SKM-1 treated with dmso at 0.1 percent for 144 hours (cell line): ENCODE results near the gene CALHM6.

ENCODE experiments used
- DNase-seq: peaks from one replicate; lab custom pipeline; 2025; ENCODE audit not compliant: unreplicated experiment; lab: John Stamatoyannopoulos, UW

The CALHM6 gene

GRCh38 chr6:116444575-116444974, 16.6 kb upstream of the CALHM6 start:
- DNase-seq = no peak

GRCh38 chr6:116445102-116445501, 16.1 kb upstream of the CALHM6 start:
- DNase-seq = no peak

GRCh38 chr6:116446399-116446798, 14.8 kb upstream of the CALHM6 start:
- DNase-seq = peak; percentile 58

- DNase-seq = no peak
These were observed 14.1 kb upstream of the CALHM6 start for GRCh38 chr6:116447052-116447451.

DNA sequence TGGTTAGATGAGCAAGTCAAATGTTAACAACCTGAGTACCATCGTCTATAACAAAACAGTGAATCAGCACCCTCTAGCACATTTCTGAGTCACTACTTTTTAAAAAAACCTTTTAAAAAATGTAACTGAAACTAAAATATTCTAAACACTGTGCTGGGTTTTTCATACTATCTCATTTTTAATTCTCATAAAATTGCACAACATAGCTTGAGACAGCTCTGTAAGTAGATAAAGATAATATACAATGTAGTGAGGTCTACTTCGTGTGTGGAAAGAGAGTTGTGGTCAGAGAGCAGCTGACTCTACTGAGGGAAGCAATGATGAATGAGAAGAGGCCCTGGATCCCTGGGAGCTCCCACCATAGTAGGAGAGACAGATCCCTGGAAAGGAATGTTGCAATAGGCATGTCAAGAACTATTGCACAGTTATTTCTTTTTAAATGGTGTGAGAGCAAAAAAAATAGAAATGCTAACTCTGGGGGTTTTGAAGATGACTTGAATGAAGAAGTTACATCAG, 13.6 kb upstream of the CALHM6 start:
- peak; percentile 70 for DNase-seq

- peak; percentile 6 for DNase-seq
These were observed 11.6 kb upstream of the CALHM6 start for GRCh38 chr6:116449565-116449964.

- DNase-seq = no peak
These were observed 10.9 kb upstream of the CALHM6 start for GRCh38 chr6:116450185-116450710.

DNA sequence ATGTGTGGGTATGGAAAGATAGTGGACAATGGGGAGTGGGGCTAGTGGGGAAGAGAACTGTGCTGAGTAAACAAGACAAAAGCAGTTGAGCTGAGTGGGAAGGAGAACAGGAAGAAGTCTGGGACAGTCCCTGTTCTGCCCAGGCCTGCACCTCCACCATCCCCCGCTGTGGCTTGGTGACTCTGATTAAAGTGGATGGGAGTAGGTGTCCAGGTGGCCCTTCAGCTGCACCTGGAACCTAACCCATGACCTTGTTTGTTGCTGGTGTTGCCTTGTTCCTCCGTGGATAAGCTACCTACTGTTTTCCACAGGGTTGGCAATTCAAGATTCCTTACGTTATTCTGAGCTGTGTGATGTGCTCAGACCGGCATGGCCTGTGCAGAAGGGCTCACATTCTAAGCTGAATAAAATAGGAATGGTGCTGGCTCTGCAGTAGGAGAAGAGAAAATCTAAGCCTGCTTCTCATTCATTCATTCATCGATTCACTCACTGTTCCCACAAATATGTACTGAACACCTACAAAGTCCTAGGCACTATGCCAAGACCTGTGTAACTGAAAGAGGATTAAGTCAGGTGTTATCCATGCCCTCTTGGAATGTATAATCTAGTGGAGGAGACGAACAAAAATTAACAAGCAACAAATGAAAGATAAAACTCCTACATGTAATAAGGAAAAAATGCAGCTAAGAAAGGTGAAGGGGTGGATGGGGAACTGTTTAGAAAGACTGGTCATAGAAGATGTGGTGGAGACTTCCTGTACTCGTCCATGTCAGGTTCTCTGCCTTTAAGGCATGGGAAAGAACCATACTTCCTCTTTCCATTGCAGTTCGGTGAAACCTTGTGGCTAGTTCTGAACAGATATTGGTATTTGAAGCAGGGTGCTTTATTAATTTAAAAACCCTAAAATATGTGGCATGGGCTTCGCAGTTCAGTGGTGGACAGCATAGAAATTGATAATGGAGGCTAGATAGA, 10.1 kb upstream of the CALHM6 start:
- DNase-seq = peak; percentile 95

DNA sequence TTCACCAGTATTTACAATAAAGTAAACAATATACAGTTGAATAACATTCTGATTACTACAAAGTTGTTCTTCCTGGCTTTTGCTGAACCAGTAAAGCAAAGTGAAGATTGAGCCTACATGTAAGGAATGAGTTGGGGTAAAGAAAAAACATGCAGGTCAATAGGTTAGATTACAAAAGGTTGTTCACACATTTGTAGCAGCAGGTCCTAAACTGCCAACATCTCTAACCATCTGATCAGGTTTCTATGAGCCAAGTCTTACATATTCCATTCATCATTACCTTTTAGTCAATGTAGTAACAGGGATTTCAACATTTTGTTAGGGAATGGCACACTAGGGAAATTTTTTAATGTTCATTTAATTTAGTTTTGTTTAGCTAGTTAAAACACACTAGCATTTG, 9.3 kb upstream of the CALHM6 start:
- no peak for DNase-seq

GRCh38 chr6:116452531-116452930, 8.6 kb upstream of the CALHM6 start:
- no peak for DNase-seq

GRCh38 chr6:116456106-116456505, 5.1 kb upstream of the CALHM6 start:
- no peak for DNase-seq

DNA sequence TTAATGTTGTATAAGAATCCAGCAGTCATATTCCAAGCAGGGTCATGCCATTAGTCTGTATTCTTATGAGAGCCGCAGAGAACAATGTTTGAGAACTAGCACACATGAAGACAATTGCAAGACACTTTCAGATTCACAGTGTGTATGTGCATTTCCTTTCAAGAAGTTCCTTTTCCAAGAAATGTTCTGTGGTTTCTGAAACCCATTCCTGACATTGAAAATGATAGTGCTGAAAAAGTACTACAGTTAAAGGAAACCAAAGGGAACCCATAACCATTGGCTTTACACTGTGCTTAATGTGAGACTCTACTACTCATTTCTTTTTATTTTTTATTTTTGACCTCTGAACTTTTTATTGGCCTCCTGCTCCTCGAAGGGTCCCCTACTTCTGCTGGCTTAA, 4.2 kb upstream of the CALHM6 start:
- DNase-seq = no peak

GRCh38 chr6:116458264-116458663, 2.9 kb upstream of the CALHM6 start:
- DNase-seq = no peak

GRCh38 chr6:116459927-116460326, 1.2 kb upstream of the CALHM6 start:
- no peak for DNase-seq

GRCh38 chr6:116461932-116462885, 1.0 kb downstream of the CALHM6 start:
- no peak for DNase-seq

DNA sequence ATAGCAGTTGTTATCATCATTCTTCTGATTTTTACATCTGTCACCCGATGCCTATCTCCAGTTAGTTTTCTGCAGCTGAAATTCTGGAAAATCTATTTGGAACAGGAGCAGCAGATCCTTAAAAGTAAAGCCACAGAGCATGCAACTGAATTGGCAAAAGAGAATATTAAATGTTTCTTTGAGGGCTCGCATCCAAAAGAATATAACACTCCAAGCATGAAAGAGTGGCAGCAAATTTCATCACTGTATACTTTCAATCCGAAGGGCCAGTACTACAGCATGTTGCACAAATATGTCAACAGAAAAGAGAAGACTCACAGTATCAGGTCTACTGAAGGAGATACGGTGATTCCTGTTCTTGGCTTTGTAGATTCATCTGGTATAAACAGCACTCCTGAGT, 2.1 kb downstream of the CALHM6 start:
- no peak for DNase-seq

DNA sequence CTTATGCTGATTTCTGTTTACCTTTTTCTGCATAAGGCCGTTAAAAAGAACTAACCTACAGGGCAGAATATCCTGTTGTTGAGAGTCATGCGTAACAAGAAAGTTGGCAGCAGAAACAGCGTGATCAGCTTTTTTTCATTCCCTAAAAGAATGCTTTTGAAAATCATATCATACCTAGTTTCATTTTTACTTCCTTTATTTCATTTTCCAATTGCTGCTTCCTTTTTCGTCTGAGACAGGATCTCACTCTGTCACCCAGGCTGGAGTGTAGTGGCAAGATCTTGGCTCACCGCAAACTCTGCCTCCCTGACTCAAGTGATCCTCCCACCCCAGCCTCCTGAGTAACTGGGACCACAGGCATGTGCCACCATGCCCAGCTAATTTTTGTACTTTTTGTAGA, 4.1 kb downstream of the CALHM6 start:
- DNase-seq = peak; percentile 78

DNA sequence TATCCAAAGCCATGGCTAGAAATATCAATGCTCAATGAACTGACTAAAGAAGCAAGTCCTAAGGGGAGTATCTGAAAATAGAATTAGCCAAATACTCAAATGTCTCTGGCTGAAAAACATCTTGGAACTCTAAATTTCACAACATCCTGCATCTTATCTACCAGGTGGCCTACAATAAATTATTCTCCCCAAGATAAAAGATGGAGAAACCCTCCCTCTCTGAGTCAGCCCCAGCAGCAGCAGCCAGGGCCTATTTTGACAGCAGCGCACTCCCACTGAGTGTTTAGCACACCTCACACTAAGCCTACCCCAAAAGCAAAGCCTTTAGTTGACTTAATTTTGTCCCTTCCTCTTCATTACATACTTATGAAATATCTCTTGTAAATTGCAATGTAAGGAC, 5.9 kb downstream of the CALHM6 start:
- no peak for DNase-seq

- no peak for DNase-seq
These were observed 6.3 kb downstream of the CALHM6 start for GRCh38 chr6:116467514-116467913.

DNA sequence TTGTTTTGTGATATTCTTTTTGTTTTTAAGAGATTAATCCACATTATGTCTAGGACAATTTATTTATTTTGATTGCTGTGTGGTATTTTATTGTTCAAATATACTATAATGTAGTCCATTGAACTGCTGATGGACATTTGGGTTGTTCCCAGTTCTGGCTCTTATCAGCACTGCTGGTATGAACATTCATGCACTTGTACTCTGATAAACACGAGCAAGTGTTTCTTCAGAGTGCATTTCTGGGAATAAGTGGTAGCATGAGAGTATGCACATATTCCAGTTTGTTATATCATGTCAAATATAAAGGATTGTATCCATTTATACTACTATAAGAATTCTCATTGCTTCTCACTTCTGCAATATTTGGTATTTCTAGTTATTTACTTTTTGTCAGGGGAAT, 7.1 kb downstream of the CALHM6 start:
- no peak for DNase-seq

- DNase-seq = peak; percentile 4
These were observed 10.4 kb downstream of the CALHM6 start for GRCh38 chr6:116471531-116471930.
